Measurements from ENCODE around the gene HGF.

DNA sequence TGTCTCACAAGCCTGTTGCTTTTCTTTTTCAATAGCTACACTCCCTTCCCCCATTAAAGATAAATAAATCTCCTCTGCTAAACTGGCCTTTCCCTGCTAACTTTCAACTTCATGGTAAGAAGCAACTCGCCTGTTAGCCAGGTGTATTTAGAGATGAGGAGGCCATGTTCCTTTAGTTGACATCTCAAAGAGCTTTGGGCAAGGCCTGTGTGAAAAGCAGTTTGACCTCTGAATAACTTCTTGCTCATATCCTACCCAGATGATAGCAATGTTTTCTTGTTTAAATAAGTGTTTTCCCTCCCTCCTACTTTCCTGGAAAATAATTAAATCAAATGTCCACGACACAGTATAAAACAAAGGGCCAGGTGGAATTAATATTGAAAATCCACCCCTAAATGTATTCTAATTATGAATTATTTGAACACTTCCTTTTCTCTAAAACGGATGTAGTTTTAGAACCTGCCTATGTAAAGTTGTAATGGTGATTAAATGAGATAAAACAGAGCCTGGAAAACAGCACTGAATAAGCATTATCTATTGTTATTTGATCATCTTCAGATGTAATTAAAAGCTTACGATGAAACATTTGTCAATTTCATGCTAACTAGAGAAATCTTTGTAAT, 78.5 kb downstream of the HGF start:
- TF ChIP-seq TCF12 (IDR thresholded peaks at IDR 0.05; ENCODE audit: low read depth, low read length), result no peak
- TF ChIP-seq, protein P1, sequence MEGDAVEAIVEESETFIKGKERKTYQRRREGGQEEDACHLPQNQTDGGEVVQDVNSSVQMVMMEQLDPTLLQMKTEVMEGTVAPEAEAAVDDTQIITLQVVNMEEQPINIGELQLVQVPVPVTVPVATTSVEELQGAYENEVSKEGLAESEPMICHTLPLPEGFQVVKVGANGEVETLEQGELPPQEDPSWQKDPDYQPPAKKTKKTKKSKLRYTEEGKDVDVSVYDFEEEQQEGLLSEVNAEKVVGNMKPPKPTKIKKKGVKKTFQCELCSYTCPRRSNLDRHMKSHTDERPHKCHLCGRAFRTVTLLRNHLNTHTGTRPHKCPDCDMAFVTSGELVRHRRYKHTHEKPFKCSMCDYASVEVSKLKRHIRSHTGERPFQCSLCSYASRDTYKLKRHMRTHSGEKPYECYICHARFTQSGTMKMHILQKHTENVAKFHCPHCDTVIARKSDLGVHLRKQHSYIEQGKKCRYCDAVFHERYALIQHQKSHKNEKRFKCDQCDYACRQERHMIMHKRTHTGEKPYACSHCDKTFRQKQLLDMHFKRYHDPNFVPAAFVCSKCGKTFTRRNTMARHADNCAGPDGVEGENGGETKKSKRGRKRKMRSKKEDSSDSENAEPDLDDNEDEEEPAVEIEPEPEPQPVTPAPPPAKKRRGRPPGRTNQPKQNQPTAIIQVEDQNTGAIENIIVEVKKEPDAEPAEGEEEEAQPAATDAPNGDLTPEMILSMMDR (IDR thresholded peaks at IDR 0.05; ENCODE audit: control extremely low read depth in 1 of 3, insufficient read depth in 1 of 3, low read depth in 1 of 3, low read length in 3 of 3), result no peak
- TF ChIP-seq, protein P2, sequence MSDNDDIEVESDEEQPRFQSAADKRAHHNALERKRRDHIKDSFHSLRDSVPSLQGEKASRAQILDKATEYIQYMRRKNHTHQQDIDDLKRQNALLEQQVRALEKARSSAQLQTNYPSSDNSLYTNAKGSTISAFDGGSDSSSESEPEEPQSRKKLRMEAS (IDR thresholded peaks at IDR 0.05), result no peak
- no peak for TF ChIP-seq POLR2AphosphoS5 (IDR thresholded peaks at IDR 0.05; ENCODE audit: low read depth, low read length)
- no peak for TF ChIP-seq E2F6 (IDR thresholded peaks at IDR 0.05)
- TF ChIP-seq POLR2A (IDR thresholded peaks at IDR 0.05; ENCODE audit: control extremely low read depth in 1 of 2, low read depth in 2 of 2, low read length in 2 of 2), result no peak
- TF ChIP-seq USF2 (IDR thresholded peaks at IDR 0.05; ENCODE audit: low read length), result no peak
- TF ChIP-seq RAD21 (IDR thresholded peaks at IDR 0.05 in 1 of 2, conservative IDR thresholded peaks at IDR 0.05 in 1 of 2; ENCODE audit: low read depth in 2 of 2, low read length in 2 of 2), result no peak
- no peak for TF ChIP-seq MAFK (IDR thresholded peaks at IDR 0.05; ENCODE audit: low read depth, low read length)
- TF ChIP-seq CEBPB (IDR thresholded peaks at IDR 0.05; ENCODE audit: low read depth, low read length), result no peak
